Eye (tissue), 1 donor: ENCODE data around the gene SEMA4D.
"Not testable (repeated sequence)": the region's sequence is repeated elsewhere in the genome, so short reads cannot be mapped to it uniquely, and the experiment has no call there.

Experiments used
- DNase-seq: peaks from one replicate; pipeline ENCODE4 v3.0.0-alpha.2; 2015

SEMA4D gene

GRCh38 chr9:89480825-89481537 lies 16.9 kb downstream of the SEMA4D start:
- DNase-seq = no peak

GRCh38 chr9:89480372-89480771 lies 17.5 kb downstream of the SEMA4D start:
- DNase-seq = not testable (repeated sequence)

DNA sequence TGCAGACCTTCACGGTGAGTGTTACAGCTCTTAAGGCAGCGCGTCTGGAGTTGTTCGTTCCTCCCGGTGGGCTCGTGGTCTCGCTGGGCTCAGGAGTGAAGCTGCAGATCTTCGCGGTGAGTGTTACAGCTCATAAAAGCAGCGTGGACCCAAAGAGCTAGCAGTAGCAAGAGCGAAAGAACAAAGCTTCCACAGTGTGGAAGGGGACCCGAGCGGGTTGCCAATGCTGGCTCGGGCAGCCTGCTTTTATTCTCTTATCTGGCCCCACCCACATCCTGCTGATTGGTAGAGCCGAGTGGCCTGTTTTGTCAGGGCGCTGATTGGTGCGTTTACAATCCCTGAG lies 18.3 kb downstream of the SEMA4D start:
- DNase-seq = not testable (repeated sequence)

DNA sequence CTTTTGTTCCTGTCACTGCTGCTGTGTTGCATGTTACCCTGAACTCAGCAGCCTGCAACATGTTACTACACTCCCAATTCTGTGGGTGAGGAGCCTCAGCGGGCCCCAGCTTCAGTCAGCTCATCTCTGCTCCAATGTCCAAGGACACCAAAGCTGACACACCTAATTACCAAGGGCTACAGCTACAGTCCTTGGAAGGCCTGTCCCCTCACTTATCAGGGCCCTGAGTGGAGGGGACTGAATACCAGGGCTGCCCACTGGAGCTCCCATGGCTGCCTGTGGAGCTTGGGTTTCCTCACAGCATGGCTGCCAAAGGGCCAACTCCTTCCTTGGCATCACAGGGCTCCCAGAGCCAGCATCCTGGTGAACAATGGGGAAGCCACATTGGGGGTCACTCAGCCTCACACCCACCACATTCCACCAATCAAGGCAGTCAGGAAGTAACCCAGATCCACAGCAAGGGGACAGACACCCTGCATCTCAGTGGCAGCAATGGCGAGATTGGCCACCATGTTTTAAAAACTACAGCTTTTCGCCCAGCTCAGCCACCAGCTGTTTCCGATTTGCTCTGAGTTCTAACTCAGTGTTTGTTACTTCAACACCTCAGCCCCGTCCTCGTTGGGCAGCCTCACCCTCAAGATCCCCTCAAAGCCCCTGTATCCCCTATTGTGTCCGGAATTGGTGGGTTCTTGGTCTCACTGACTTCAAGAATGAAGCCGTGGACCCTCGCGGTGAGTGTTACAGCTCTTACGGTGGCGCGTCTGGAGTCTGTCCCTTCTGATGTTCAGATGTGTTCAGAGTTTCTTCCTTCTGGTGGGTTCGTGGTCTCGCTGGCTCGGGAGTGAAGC lies 18.9 kb downstream of the SEMA4D start:
- no peak for DNase-seq

GRCh38 chr9:89477811-89478630 lies 19.9 kb downstream of the SEMA4D start:
- no peak for DNase-seq

DNA sequence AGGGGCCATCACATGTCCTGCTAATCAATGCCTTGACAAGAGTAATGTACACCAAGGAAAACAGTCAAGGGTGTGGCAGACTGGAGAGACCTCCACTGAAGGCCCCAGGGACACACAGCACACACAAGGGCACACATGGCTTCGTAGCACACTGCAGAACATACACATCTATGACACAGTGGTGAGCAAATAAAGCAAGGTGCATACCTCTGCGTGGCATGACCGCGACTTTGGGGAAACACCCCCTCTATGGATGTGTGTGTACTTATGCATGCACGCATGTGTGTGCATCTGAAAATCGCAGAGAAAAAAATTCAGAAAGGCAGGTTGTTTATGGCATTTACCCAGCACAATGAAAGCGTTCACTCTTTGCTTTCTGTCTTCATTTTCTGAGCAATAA lies 20.5 kb downstream of the SEMA4D start:
- DNase-seq = no peak

DNA sequence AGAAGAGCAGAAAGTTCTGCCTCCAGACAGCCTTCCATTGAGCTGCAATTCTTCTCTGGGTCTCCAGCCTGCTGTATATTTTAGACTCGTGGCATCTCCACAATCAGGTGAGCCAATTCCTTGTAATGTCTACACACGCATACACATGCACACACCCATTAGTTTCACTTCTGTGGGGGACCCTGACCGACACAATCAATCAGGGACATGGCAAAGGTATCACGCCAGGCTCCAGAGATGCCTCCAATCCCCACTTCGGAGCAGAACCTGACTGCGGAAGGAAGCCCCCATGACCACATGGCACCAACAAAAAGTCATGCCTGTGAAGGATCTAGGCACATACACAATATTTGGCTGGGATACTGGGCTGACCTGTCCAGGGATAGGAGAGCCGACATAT lies 21.4 kb downstream of the SEMA4D start:
- DNase-seq = no peak

DNA sequence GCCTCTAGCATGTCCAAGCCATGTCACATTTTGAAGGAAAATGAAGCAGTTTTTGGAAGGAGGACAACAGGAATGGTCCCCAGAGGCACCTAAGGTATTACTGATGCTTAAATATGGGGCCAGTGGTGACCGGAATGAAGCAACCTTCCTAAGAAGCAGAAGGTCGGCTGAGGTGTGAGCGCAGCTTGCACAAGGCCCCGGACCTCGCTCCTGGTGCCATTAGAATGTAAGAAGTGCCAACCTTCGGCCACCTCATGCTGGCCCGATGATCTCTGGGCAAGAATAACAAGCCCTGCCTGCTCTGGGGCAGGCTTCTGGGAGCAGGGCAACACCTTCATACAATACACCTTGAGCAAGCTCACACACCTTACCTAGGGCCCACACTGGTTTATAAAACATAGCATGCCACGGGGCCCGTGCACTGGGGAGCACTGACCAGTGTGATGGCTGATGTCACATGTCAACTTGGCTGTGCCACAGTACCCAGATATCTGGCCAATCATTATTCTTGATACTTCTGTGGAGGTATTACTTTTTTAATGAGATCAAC lies 21.9 kb downstream of the SEMA4D start:
- no peak for DNase-seq

- no peak for DNase-seq
Measured at GRCh38 chr9:89474939-89475338, 23.0 kb downstream of the SEMA4D start.

GRCh38 chr9:89473762-89474469 lies 24.0 kb downstream of the SEMA4D start:
- DNase-seq = no peak

DNA sequence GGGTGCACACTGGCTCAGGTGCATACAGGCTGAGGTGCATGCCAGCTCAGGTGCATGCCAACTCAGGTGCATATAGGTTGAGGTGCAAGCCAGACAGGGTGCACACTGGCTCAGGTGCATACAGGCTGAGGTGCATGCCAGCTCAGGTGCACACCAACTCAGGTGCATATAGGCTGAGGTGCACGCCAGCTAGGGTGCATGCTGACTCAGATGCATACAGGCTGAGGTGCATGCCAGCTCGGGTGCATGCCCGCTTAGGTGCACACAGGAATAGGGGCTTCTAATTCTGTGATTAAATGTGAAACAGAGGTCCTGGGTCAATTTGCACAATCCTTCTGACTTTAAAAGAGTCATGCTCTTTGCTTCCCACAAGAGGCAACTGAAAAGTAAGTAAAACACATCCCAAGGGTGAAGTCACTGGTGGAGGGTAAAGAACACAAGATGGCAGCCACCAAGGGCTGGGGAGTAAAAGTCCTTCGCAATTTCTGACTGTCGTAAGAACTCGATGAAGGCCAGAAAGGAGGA lies 26.1 kb downstream of the SEMA4D start:
- not testable (repeated sequence) for DNase-seq

DNA sequence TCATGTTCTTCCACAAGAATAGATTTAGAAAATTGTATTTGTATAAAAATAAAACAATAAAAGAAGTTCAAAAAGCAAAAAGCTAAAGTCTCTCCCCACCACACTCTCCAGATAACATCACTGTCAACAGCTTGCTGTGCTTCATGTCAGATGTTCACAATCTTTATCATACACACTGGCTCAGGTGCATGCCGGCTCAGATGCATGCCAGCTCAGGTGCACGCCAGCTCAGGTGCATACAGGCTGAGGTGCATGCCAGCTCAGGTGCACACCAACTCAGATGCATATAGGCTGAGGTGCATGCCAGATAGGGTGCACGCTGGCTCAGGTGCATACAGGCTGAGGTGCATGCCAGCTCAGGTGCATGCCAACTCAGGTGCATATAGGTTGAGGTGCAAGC lies 26.5 kb downstream of the SEMA4D start:
- DNase-seq = no peak

DNA sequence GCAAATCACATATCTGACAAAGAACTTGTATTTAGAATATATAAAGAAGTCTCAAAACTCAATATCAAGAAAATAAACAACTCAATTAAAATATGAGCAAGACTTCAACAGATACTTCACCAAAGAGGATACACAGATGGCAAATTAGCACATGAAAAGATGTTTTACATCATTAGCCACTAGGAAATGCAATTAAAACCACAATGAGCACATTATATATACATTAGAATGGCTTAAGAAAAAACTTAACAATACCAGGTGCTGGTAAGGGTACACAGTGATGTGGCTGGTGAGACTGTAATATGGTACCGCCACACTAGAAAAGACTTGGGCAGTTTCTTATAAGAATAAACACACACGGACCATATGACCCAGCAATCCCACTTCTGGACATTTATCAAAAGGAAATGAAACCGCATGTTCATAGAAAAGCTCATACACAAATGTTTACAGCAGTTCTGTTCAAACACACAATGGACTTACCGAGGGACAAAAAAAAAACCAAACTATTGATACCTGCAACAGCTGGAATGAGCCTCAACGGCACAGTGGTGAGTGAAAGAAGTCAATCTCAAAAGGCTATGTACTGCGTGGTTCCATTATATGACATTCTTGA lies 27.6 kb downstream of the SEMA4D start:
- DNase-seq = no peak

GRCh38 chr9:89469003-89469402 lies 28.9 kb downstream of the SEMA4D start:
- DNase-seq = no peak

GRCh38 chr9:89468281-89468960 lies 29.5 kb downstream of the SEMA4D start:
- DNase-seq = no peak

DNA sequence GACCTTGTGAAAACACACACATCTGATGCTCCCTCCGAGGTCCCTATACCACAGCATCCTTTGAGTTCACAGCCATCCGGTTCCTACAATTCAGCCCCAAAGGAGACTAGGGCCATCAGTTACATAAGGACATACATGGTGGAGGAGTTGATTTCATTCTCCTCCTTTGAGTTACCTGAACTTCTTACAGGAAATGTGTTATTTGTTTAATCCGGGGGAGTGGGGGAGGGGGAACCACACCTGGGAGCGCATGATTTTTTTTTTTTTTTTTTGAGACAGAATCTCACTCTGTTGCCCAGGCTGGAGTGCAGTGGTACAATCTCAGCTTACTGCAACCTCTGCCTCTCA lies 30.7 kb downstream of the SEMA4D start:
- no peak for DNase-seq

- DNase-seq = no peak
Measured at GRCh38 chr9:89466451-89467277, 31.2 kb downstream of the SEMA4D start.

DNA sequence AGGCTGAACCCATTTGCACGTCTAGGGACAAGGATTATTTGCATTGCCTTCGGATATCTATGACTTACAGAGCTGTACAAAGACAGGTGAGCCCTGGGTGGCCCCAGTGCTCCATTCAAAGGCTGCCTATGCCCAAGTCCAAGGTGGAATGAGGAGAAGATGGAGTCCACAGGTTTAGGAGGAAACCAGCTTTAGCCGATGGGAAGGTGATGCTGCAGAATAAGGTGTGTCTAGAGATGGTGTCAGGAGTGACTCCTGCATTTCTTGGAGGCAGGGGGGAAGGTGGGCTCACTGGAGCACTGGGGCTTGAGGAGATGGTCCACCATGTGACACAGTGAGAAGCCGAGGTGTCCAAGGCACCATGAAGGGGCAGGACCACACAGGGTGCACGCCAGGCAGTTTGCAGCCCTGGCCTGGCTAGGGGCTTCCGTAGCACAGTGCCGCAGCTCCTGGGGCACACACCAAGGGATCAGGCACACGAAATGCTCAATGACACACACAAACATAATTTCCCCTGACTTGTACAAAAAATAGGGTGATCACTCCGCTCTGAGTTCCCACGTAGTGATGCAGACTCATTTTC lies 32.1 kb downstream of the SEMA4D start:
- no peak for DNase-seq

GRCh38 chr9:89465001-89465451 lies 32.9 kb downstream of the SEMA4D start:
- no peak for DNase-seq
